NCI-H345 (cell line): Measurements from ENCODE around the gene MAGED1.

Experiments
- DNase-seq: peaks from one replicate; lab custom pipeline; 2025; lab: John Stamatoyannopoulos, UW

Gene MAGED1, protein sequence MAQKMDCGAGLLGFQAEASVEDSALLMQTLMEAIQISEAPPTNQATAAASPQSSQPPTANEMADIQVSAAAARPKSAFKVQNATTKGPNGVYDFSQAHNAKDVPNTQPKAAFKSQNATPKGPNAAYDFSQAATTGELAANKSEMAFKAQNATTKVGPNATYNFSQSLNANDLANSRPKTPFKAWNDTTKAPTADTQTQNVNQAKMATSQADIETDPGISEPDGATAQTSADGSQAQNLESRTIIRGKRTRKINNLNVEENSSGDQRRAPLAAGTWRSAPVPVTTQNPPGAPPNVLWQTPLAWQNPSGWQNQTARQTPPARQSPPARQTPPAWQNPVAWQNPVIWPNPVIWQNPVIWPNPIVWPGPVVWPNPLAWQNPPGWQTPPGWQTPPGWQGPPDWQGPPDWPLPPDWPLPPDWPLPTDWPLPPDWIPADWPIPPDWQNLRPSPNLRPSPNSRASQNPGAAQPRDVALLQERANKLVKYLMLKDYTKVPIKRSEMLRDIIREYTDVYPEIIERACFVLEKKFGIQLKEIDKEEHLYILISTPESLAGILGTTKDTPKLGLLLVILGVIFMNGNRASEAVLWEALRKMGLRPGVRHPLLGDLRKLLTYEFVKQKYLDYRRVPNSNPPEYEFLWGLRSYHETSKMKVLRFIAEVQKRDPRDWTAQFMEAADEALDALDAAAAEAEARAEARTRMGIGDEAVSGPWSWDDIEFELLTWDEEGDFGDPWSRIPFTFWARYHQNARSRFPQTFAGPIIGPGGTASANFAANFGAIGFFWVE

GRCh38 chrX:51892921-51893745 is at the start of gene MAGED1:
Gene MAGED1 (plus strand): TSS chrX:51893623. CDS start chrX:51894305, 682 bp downstream.
- DNase-seq: peak; percentile 95

DNA sequence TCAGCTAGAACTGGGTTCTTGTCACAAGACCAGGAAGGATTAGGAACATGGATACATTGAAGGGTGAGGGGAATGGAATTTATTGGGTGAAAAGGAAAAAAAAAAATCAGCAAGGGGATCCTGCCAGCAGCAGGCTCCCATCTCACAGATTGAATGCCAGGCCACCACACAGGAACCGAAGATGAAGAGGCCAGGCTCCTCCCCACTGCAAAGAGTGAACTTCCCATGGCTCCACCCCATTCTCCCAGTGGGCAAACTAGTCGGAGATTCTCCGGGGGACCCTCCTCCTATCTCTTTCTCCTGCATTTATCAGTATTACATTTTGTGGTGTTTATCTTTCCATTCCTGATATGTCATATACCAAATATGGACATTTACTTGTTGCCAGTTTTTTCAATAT is 46.0 kb upstream of the MAGED1 start:
- DNase-seq: no peak

GRCh38 chrX:51851507-51852085 is 41.8 kb upstream of the MAGED1 start:
- DNase-seq: no peak

GRCh38 chrX:51852096-51852495 is 41.3 kb upstream of the MAGED1 start:
- DNase-seq: no peak

GRCh38 chrX:51852621-51853020 is 40.8 kb upstream of the MAGED1 start:
- no peak for DNase-seq

- DNase-seq: no peak
Observed at GRCh38 chrX:51853251-51853650, 40.2 kb upstream of the MAGED1 start.

DNA sequence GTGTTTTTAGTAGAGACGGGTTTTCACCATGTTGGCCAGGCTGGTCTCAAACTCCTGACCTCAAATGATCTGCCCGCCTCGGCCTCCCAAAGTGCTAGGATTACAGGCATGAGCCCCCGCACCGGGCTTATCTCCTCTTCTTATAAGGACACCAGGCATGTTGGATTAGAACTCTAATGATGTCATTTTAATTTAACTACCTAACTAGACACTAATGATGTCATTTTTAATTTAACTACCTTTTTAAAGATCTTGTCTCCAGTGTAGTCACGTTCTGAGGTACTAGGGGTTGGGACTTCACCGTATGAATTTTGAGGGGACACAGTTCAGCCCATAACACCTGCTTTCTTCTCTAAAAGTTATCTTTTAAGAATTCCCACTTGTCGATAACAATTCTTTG is 37.7 kb upstream of the MAGED1 start:
- no peak for DNase-seq

DNA sequence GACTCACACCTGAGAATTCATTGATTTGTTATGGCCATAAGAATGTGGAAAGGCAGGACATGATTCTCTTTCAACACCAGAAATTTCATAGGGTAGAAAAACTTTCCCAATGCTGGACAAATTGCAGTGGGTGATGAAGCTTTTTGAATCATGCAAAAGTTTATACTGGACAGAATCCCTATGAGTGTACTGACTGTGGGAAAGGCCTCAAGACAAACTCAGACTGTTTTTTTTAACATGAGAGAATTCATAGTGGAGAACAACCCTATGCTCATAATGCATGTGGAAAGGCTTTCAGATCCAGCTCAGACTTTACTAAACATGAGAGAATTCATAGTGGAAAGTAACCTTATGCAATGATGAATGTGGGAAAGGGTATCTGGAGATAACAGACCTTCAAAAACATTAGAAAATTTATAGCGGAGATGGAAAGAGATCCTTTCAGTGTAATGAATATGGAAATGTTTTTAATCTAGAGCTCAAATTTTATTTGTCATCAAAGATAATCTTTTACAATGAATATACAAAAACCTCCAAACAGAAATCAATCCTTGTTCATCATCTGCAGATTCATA is 36.2 kb upstream of the MAGED1 start:
- DNase-seq: no peak

DNA sequence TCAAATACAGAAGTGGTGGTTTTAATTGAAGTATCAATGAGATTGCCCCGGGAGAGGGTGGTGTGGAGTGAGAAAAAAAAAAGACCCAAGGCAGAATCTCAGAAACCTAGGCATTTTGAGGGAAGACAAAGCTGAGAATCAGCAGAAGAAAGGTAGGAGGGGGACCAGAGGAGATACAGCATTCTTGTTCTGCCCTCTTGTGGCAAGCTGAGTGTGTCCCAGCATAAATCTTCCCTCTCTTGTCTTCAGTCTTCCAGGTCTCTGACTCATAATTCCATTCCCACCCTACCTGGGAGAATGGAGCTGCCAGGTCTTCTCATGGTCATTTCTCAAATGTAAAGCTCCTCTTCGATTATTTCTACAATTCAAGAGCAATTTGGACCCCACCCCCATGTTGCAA is 32.7 kb upstream of the MAGED1 start:
- DNase-seq: peak; percentile 33

DNA sequence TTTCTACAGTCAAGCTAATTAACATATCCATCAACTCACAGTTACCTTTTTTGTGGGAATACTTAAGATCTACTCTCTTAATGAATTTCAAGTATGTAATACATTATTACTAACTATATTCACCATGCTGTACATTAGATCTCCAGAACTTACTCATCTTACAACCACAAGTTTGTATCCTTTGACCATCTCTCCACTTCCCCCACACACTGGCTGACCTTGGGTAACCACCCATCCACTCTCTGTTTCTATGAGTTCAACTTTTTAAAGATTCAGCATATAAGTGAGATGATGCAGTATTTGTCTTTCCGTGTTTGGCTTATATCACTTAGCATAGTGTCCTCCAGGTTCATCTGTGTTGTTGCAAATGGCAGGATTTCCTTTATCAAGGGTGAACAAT is 30.5 kb upstream of the MAGED1 start:
- DNase-seq: no peak

DNA sequence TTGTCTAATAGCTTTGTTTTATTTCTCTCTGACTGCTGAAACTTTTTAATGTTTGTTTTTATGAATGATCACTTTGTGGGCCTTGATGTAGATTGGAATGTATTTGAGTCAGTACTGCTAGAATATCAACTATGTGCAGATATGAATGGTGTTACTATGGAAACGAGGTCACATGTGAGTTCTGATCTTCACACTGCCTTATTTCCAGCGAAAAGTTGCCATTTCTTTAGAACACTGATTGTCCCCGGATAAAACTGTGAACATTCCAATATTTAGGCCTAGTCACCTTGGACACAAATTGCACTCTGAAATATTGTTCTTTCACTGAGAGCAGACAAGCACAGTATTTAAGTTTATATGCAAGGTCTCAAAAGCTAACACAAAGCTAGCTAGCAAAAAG is 27.2 kb upstream of the MAGED1 start:
- no peak for DNase-seq

GRCh38 chrX:51867626-51868025 is 25.8 kb upstream of the MAGED1 start:
- no peak for DNase-seq

- no peak for DNase-seq
Observed at GRCh38 chrX:51870354-51870753, 23.1 kb upstream of the MAGED1 start.

DNA sequence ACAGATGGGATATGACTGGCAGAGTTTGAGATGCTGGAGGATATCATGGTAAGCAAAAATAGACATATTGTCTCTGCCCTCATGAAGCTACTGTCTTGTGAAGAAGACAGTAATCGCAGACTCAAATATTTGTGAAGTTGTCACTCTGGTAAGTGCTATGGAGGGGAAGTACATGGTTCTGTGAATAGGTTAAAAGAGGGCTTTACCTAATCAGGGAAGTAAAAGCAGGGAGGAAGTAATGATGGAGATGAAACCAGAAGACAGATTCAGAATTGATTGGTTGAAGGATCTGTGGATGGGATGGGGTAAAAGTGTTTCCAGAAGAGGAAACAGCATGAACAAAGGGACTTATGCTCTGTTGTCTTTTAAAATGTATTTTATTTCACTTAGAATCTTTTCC is 19.3 kb upstream of the MAGED1 start:
- DNase-seq: no peak

DNA sequence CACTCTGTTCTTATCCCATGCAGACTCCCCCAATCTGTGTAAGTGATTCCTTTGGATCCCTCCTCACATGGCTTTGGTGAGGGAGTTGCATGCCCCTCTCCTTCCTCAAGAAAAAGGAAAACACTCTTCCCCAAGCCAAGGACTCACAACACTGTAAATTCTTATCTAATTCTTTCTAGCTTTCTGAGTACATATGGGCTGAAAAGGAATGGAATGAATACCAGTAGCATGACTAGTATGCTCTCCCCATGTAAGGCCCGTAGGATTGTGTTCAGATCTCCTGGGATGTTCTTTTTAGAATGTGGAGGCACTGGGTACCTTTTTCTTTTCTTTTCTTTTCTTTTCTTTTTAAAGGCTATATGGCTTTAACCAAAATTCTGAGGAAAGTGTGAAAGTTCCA is 17.0 kb upstream of the MAGED1 start:
- no peak for DNase-seq

DNA sequence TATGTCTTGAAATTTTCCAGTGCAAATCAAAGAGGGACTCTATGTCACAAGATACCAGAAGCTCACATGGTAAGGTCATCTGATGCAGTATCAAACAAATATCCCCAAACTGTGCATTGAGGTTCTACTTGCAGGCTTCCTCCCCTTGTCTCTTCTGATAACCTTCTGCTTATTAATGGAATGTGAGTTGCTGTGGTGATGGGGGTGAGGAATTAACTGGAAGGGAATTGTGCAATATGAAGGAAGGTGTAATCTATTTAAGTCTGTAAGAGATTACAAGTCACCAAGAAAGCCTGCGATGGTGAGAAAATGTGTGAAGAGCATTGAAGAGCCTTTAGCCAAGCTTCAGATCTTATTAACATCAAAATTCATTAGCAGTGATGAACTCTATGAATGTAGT is 15.4 kb upstream of the MAGED1 start:
- no peak for DNase-seq

GRCh38 chrX:51889851-51890250 is 3.6 kb upstream of the MAGED1 start:
- DNase-seq: no peak

DNA sequence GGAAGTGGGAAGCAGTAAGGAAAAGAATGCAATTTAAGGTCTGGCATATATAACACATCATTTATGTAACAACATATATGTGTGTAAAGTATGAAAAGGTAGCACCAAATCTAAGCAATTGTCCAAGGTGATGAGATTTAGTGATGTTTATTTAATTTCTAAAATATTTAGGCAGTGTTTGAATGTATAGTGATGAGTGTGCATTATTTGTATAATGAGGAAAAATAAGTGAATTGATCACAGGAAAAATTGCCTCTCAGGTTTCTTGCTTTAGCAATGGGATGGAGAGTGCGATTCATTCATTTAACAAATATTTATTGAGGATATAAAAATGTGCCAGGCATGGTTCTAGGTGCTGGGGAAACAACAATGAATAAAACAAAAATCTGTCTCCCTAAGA is 2.2 kb upstream of the MAGED1 start:
- DNase-seq: no peak

- peak; percentile 43 for DNase-seq
Observed at GRCh38 chrX:51891821-51892551, 1.4 kb upstream of the MAGED1 start.

DNA sequence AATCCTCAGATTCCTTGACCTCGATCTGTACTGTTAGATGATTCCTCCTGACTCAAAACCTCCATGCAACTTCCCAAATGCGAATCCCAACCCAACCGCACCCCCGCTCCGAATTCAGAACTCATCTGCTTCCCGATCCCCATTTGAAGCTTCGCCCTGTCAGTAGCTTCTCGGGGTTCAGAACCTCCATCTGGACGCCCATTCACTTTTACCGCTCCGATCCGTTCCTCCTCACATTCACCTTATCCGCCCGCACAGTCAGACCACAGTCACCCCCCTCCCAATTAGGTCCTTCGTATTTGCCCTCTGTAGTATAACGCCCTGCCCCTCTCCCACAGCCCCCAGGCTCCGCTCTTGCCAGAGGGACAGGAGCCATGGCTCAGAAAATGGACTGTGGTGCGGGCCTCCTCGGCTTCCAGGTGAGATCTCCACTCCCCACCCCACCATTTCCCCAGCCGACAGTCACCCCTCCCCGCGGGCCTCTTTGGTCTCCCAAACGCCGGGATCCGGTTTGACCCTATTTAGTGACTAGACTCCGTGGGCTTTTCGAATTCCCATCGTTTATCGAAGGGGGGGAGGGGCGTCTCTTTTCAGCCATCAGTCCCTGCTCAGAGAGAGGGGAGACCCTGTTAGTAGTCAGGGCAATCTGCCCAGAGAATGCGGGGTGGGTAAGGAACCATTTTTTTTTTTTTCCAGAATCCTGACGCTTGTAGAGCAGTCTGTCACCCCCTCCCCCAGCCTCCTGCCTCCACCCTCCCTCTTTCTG is 691 bp downstream of the MAGED1 start:
- DNase-seq: peak; percentile 53
